Neural progenitor cell (in vitro differentiated cells): Measurements from ENCODE around the gene POU2F2. TPM values are rescaled to one million over a fixed set of nuclear protein-coding genes. Genes with fewer than 3 reads are reported as not detected.

Experiments
- DNase-seq: peaks from one replicate; pipeline ENCODE4 v3.0.0-alpha.2; 2016; ENCODE audit warnings: low spot score
- H2AFZ ChIP-seq: fragments of 200-600 bp; sonication (generic); replicated peaks from 2 replicates; pipeline ENCODE4 v1.6.1; 2016; ENCODE audit warnings: antibody characterized with exemption
- H3F3A ChIP-seq: fragments of 200-600 bp; sonication (generic); 2 replicates; pipeline ENCODE4 v1.6.1; 2016; ENCODE audit warnings: antibody characterized with exemption, low read depth
- H3K27ac ChIP-seq: fragments of 200-600 bp; sonication (generic); 2 replicates; pipeline ENCODE4 v1.5.1; 2016; ENCODE audit warnings: mild to moderate bottlenecking
- H3K27me3 ChIP-seq: fragments of 200-600 bp; sonication (generic); 2 replicates; pipeline ENCODE4 v1.6.1; 2016; ENCODE audit warnings: mild to moderate bottlenecking, moderate library complexity
- H3K36me3 ChIP-seq: fragments of 200-600 bp; sonication (generic); 2 replicates; pipeline ENCODE4 v1.5.1; 2016
- H3K4me1 ChIP-seq: fragments of 200-600 bp; sonication (generic); 2 replicates; pipeline ENCODE4 v1.6.1; 2016; ENCODE audit warnings: mixed run types
- H3K4me2 ChIP-seq: fragments of 200-600 bp; sonication (generic); 2 replicates; pipeline ENCODE4 v1.6.1; 2016
- H3K4me3 ChIP-seq: fragments of 200-600 bp; sonication (generic); 2 replicates; pipeline ENCODE4 v1.5.1; 2016
- H3K79me2 ChIP-seq: fragments of 200-600 bp; sonication (generic); 2 replicates; pipeline ENCODE4 v1.6.1; 2016; ENCODE audit warnings: low read depth
- H3K9ac ChIP-seq: fragments of 200-600 bp; sonication (generic); 2 replicates; pipeline ENCODE4 v1.6.1; 2016
- H3K9me3 ChIP-seq: fragments of 200-600 bp; sonication (generic); 2 replicates; pipeline ENCODE4 v1.5.1; 2016; ENCODE audit warnings: low read depth
- H4K20me1 ChIP-seq: fragments of 200-600 bp; sonication (generic); 2 replicates; pipeline ENCODE4 v1.6.1; 2016; ENCODE audit warnings: low read depth
- H3K27ac Mint-ChIP-seq: 3 replicates; pipeline ENCODE4 v1.8.0; 2021; ENCODE audit warnings: mixed read lengths
- H3K27me3 Mint-ChIP-seq: 2 replicates; pipeline ENCODE4 v1.8.0; 2022; ENCODE audit warnings: low read depth, mild to moderate bottlenecking, inconsistent platforms, moderate library complexity, mixed read lengths; ENCODE audit not compliant: insufficient read depth
- H3K36me3 Mint-ChIP-seq: 3 replicates; pipeline ENCODE4 v1.8.0; 2021; ENCODE audit warnings: mixed read lengths
- H3K4me1 Mint-ChIP-seq: 3 replicates; pipeline ENCODE4 v1.8.0; 2021; ENCODE audit warnings: mixed read lengths
- H3K4me3 Mint-ChIP-seq: 3 replicates; pipeline ENCODE4 v1.8.0; 2021; ENCODE audit warnings: mild to moderate bottlenecking, moderate library complexity, mixed read lengths
- H3K9me3 Mint-ChIP-seq: 3 replicates; pipeline ENCODE4 v1.8.0; 2020; ENCODE audit warnings: mixed read lengths
- CTCF ChIP-seq: fragments of 200-600 bp; sonication (generic); IDR thresholded peaks from 2 replicates; pipeline ENCODE4 v1.5.1; 2017; ENCODE audit warnings: antibody characterized with exemption, mild to moderate bottlenecking
- EZH2 ChIP-seq: fragments of 200-600 bp; sonication (generic); IDR thresholded peaks from 2 replicates; pipeline ENCODE4 v1.6.1; 2017; ENCODE audit warnings: antibody characterized with exemption, mild to moderate bottlenecking, moderate library complexity
- EZH2phosphoT487 ChIP-seq: fragments of 200-600 bp; sonication (generic); IDR thresholded peaks from 2 replicates; pipeline ENCODE4 v1.6.1; 2017; ENCODE audit warnings: antibody characterized with exemption
- total RNA-seq: library from RNA; depleted of rRNA; stranded (reverse); fragments of >200 nt; gene quantifications from 2 replicates; pipeline ENCODE4 v1.2.3, GENCODE V29; 2015; ENCODE audit warnings: low replicate concordance

Gene POU2F2
- total RNA-seq, 1 donor from 2014 or later: 0.69 TPM

- H4K20me1 ChIP-seq: peaks cover 26% of the 10 kb centered on the region
- Mint-ChIP-seq H3K36me3 (peaks cover 2% of the 10 kb centered on the region), H3K27ac (peak overlapping the region; percentile 93), H3K4me1 (peaks cover 22% of the 10 kb centered on the region), H3K4me3 (peak overlapping the region; percentile 59), H3K9me3 (no peaks in the 10 kb centered on the region), H3K27me3 (peaks cover 5% of the 10 kb centered on the region)
- no peak overlapping the region for H2AFZ ChIP-seq
- H3K36me3 ChIP-seq: no peaks in the 10 kb centered on the region
- H3K79me2 ChIP-seq: peaks cover 50% of the 10 kb centered on the region
- peaks cover 28% of the 10 kb centered on the region for H3K4me1 ChIP-seq
- H3F3A ChIP-seq: peaks cover 17% of the 10 kb centered on the region
- no peak for TF ChIP-seq CTCF
- TF ChIP-seq EZH2: no peak
- no peak for TF ChIP-seq EZH2phosphoT487
- no peak overlapping the region for H3K4me3 ChIP-seq
- H3K9me3 ChIP-seq: no peaks in the 10 kb centered on the region
- no peak overlapping the region for H3K9ac ChIP-seq
- no peak overlapping the region for H3K4me2 ChIP-seq
- H3K27me3 ChIP-seq: no peaks in the 10 kb centered on the region
- H3K27ac ChIP-seq: no peak overlapping the region
- no peak for DNase-seq
Measured at GRCh38 chr19:42071247-42071646, 61.0 kb downstream of the POU2F2 start.

- Mint-ChIP-seq H3K4me1 (peaks cover 14% of the 10 kb centered on the region), H3K27me3 (peaks cover 5% of the 10 kb centered on the region), H3K4me3 (peak within 1 kb of the TSS; percentile 63), H3K36me3 (no peaks in the 10 kb centered on the region), H3K9me3 (no peaks in the 10 kb centered on the region), H3K27ac (peak within 1 kb of the TSS; percentile 40)
- Histone ChIP-seq H3F3A (peaks cover 17% of the 10 kb centered on the region), H3K27ac (no peak within 1 kb of the TSS), H3K79me2 (peaks cover 41% of the 10 kb centered on the region), H3K9me3 (no peaks in the 10 kb centered on the region), H3K27me3 (no peaks in the 10 kb centered on the region), H3K4me3 (peak within 1 kb of the TSS; percentile 64), H3K4me1 (peaks cover 21% of the 10 kb centered on the region), H3K36me3 (no peaks in the 10 kb centered on the region), H3K4me2 (peak within 1 kb of the TSS; percentile 83), H4K20me1 (peaks cover 35% of the 10 kb centered on the region), H2AFZ (peak within 1 kb of the TSS; percentile 57), H3K9ac (peak within 1 kb of the TSS; percentile 46)
- TF ChIP-seq CTCF: no peak
- TF ChIP-seq EZH2phosphoT487: no peak
- TF ChIP-seq EZH2: no peak
- DNase-seq: peak; percentile 65
Measured at GRCh38 chr19:42069619-42070351, 62.5 kb downstream of the POU2F2 start, which contains the start of gene GRIK5. Gene GRIK5, minus strand, starts transcription at chr19:42070206. Its CDS starts 4,436 bp downstream, at chr19:42065770.

- Histone ChIP-seq H3K4me3 (peak overlapping the region; percentile 64), H3K27ac (no peak overlapping the region), H3K79me2 (peaks cover 38% of the 10 kb centered on the region), H3K9ac (peak overlapping the region; percentile 17), H4K20me1 (peaks cover 35% of the 10 kb centered on the region), H3K27me3 (no peaks in the 10 kb centered on the region), H3K4me2 (peak overlapping the region; percentile 83), H3F3A (peaks cover 17% of the 10 kb centered on the region), H3K4me1 (peaks cover 20% of the 10 kb centered on the region), H3K9me3 (no peaks in the 10 kb centered on the region), H2AFZ (no peak overlapping the region), H3K36me3 (no peaks in the 10 kb centered on the region)
- Mint-ChIP-seq H3K27me3 (peaks cover 5% of the 10 kb centered on the region), H3K9me3 (no peaks in the 10 kb centered on the region), H3K36me3 (no peaks in the 10 kb centered on the region), H3K4me1 (peaks cover 10% of the 10 kb centered on the region), H3K27ac (no peak overlapping the region), H3K4me3 (peak overlapping the region; percentile 47)
- TF ChIP-seq EZH2phosphoT487: no peak
- DNase-seq: peak; percentile 50
Measured at GRCh38 chr19:42068756-42069571, 63.3 kb downstream of the POU2F2 start.
